ENCODE measurements around the gene CDC42EP1. TPM values are rescaled to one million over a fixed set of nuclear protein-coding genes. Genes with fewer than 3 reads are reported as not detected.
"Not testable (repeated sequence)": the region's sequence is repeated elsewhere in the genome, so short reads cannot be mapped to it uniquely, and the experiment has no call there.

CDC42EP1 gene
- total RNA-seq, 1 donor from 2014 or later = 39.1 TPM

- no peaks in the 10 kb centered on the region for H3K9me3 Mint-ChIP-seq
- H3K27ac Mint-ChIP-seq = no peak overlapping the region
- DNase-seq (ENCODE audit: low spot score in 2 of 2, unreplicated experiment in 2 of 2) = no peak
- no peak overlapping the region for H3K4me3 Mint-ChIP-seq
- H3K4me1 Mint-ChIP-seq = peaks cover 8% of the 10 kb centered on the region
- no peaks in the 10 kb centered on the region for H3K36me3 Mint-ChIP-seq
- TF ChIP-seq CTCF (IDR thresholded peaks at IDR 0.05; ENCODE audit: unreplicated experiment) = no peak
- H3K27me3 Mint-ChIP-seq (ENCODE audit: low read depth) = peaks cover 8% of the 10 kb centered on the region
Observed at GRCh38 chr22:37522482-37522881, 37.8 kb upstream of the CDC42EP1 start.

- TF ChIP-seq CTCF (IDR thresholded peaks at IDR 0.05; ENCODE audit: unreplicated experiment) = no peak
- Mint-ChIP-seq H3K4me3 (no peak overlapping the region), H3K36me3 (no peaks in the 10 kb centered on the region), H3K9me3 (no peaks in the 10 kb centered on the region), H3K27me3 (ENCODE audit: low read depth) (peaks cover 2% of the 10 kb centered on the region), H3K4me1 (peaks cover 2% of the 10 kb centered on the region), H3K27ac (no peak overlapping the region)
- DNase-seq (ENCODE audit: low spot score in 2 of 2, unreplicated experiment in 2 of 2) = no peak
Observed at GRCh38 chr22:37525073-37525745, 35.1 kb upstream of the CDC42EP1 start.

GRCh38 chr22:37525746-37526350 lies 34.4 kb upstream of the CDC42EP1 start:
- Mint-ChIP-seq H3K27me3 (ENCODE audit: low read depth) (no peaks in the 10 kb centered on the region), H3K4me1 (peaks cover 2% of the 10 kb centered on the region), H3K27ac (no peak overlapping the region), H3K36me3 (no peaks in the 10 kb centered on the region), H3K9me3 (no peaks in the 10 kb centered on the region), H3K4me3 (no peak overlapping the region)
- TF ChIP-seq CTCF (IDR thresholded peaks at IDR 0.05; ENCODE audit: unreplicated experiment) = no peak
- no peak for DNase-seq (ENCODE audit: low spot score in 2 of 2, unreplicated experiment in 2 of 2)

- no peak for TF ChIP-seq CTCF (IDR thresholded peaks at IDR 0.05; ENCODE audit: unreplicated experiment)
- no peak for DNase-seq (ENCODE audit: low spot score in 2 of 2, unreplicated experiment in 2 of 2)
Observed at GRCh38 chr22:37526376-37526775, 33.9 kb upstream of the CDC42EP1 start.

GRCh38 chr22:37527081-37527752 lies 33.1 kb upstream of the CDC42EP1 start:
- not testable (repeated sequence) for H3K27ac Mint-ChIP-seq; H3K9me3 Mint-ChIP-seq; H3K27me3 Mint-ChIP-seq (ENCODE audit: low read depth); H3K36me3 Mint-ChIP-seq; H3K4me1 Mint-ChIP-seq; H3K4me3 Mint-ChIP-seq; DNase-seq (ENCODE audit: low spot score in 2 of 2, unreplicated experiment in 2 of 2)

More at GRCh38 chr22:37526376-37526775, 33.9 kb upstream of the CDC42EP1 start:
- H3K4me1 Mint-ChIP-seq = peaks cover 2% of the 10 kb centered on the region
- H3K9me3 Mint-ChIP-seq = no peaks in the 10 kb centered on the region
- H3K27me3 Mint-ChIP-seq (ENCODE audit: low read depth) = no peaks in the 10 kb centered on the region
- H3K4me3 Mint-ChIP-seq = no peak overlapping the region
- no peaks in the 10 kb centered on the region for H3K36me3 Mint-ChIP-seq
- no peak overlapping the region for H3K27ac Mint-ChIP-seq

- not testable (repeated sequence) for H3K36me3 Mint-ChIP-seq; H3K27me3 Mint-ChIP-seq (ENCODE audit: low read depth); H3K4me1 Mint-ChIP-seq; H3K9me3 Mint-ChIP-seq; H3K27ac Mint-ChIP-seq; DNase-seq (ENCODE audit: low spot score in 2 of 2, unreplicated experiment in 2 of 2); H3K4me3 Mint-ChIP-seq
Observed at GRCh38 chr22:37527952-37528351, 32.3 kb upstream of the CDC42EP1 start.

Data from mesothelial cell of epicardium (in vitro differentiated cells).